Activated CD8-positive, alpha-beta memory T cell treated with anti-CD3 and anti-CD28 coated beads, Interleukin-2, amount 50 U/mL, for 24 hours (primary cell): ENCODE data around the gene MACROD2.

ENCODE experiments used
- DNase-seq: peaks from one replicate; pipeline ENCODE4 v3.0.0-alpha.2; 2020; ENCODE audit errors: extremely low read depth

Gene MACROD2

DNA sequence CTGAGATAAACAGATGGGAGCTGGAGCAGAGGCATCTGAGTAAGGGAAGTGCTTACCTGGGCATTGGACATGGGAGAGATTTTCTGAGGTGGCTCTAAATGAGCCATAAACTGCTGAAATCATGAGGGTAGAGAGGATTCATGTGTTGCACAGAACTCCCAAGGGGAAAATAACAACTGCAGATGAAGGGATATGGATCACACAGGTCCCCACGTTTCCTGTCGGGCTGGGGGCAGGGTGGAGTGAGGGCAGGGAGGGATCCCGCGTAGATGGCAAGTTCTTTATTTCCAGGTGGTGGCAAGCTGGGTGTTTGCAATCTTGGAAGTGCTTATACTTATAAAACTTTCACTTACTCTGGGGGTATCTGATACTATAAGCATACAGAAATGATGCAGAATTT, 764.7 kb downstream of the MACROD2 start:
- DNase-seq, result no peak

DNA sequence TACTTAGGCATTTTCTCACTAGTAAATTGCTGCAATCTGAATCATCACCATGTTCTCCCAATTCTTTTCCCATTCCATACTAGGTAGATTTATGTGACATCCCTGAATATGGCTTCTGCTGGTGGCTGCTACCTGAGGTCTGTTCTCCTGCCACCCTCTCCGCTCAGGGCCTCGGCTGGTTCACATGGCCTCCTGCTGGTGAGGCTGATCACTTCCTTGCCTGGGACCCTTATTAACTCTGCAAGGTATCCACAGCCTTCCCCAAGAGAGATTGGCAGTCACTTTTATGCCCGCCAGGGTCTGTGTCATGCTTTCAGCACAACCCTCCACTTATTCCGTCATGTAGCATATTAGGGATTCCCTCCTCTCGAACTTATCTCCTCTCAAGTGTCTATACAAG, 766.6 kb downstream of the MACROD2 start:
- DNase-seq, result no peak

DNA sequence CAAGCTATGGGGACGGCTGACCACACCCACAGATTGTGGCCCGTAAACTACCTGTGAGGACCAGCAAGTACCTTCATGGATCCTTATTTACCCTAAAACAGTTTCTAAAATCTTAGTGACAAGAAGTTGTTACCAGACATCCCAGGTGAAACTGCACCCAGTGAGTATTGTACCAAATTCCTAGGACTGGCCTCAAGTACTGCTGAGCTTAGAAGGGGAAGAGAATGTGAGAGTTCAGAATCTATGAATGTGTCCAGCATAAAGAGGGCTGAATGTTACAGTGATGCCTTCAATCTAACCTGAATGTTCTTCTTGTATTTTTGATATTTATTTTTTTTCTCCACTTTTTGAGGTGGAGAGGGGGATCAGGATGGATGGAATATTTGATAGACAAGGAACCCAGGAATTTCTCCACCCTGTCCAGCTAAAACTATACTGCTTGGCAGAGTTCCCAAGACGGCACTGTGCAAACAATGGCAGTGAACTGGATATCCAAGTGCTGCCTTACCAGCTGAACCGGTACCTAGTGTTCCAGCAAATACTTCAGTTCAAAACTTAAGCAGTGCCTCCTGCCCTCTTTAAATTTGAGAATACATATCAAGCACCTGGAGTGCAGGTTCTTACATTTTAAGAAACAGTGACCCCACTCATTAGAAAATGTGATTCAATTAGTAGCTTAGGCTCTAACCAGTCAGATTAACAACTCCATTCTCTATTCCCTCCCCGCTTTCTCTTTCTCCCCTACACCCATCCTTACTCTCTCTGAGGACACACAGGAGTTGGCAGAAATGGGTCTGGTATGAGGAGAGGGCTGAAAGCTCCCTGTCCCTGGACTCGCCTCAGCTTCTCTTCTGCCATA, 769.4 kb downstream of the MACROD2 start:
- no peak for DNase-seq

DNA sequence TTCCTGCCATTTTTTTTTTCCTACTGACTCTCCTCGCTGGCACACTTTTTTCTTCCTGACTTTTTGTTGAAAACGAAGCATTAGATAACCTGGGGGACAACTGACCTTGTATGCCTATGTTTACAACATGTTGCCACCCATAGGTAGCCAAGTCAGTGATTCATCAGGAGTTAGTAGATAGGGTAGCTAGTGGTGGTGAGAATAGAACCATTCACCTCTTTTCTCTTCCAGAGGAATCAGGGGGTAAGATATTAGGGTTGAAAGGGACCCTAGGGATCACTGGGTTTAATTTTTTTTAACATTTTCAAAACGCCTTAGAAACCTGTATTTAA, 770.0 kb downstream of the MACROD2 start:
- no peak for DNase-seq

DNA sequence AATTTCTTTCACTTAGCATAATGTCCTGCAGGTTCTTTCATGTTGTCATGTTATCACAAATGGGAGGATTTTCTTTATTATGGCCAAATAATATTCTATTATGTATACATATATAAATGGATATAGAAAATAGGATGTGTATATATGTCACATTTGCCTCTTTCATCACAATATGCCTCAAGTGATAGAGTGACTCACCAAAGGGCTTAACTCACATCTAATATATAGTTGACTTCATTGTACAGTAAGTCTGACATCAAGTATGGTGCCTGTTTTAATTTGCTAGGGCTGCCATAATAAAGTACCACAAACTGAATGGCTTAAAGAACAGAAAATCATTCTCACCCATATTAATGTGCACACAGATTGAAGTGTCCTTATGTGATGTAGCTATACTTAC, 778.2 kb downstream of the MACROD2 start:
- no peak for DNase-seq

DNA sequence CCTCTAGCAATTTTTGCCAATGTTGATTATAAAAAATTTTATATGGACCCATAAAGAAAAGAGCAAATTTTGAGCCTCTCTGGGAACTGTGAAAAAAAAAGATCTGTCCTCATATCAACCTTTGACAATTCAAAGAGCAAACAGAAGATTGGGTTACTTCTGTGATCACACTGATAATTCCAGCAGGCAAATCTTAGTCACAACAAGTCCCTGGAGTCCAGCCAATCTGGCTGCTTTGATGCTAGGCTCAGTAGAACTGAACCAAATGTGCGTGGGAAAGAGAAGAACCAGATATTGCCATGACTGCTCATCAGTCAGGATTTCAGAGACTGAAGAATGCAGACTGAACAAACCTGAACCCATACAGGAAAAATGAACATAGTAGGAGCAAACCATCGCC, 780.5 kb downstream of the MACROD2 start:
- DNase-seq, result no peak

DNA sequence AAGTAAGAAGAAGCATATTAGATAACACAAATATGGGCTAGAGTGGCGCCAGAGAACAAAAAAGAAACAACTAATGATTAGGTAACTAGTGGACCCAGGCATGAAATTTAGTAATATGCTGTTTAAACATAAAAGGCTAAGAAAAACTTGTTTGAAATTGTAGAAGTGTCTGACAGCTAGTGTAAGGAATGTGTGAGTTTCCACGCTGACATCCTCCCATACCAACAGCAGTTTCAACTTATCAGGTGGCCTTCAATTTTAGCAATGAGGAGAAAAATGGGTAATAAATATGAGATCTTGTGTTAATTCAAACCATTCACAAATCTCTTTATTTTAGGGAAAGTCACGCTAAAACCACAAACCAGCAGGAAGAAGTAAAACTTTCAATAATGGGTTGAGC, 782.3 kb downstream of the MACROD2 start:
- DNase-seq, result no peak

DNA sequence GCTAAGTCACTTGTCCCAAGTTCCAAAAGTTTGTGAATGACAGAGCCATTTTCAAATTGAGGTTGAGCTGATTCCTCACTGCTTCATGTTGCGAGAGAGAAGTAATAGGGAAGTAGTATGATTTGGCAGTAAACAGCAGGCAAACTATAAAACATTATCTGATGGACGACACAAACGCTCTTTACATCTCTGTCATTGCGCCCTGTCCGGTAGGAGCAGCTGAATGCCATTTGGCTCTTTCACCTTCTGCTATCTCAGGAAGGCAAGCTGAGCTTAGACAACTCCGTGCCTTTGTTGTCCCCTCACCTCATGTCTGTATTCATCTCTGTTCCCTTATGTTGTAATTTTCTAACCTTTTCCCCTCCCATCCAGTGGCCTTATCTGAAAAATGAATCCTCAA, 782.8 kb downstream of the MACROD2 start:
- DNase-seq, result no peak

DNA sequence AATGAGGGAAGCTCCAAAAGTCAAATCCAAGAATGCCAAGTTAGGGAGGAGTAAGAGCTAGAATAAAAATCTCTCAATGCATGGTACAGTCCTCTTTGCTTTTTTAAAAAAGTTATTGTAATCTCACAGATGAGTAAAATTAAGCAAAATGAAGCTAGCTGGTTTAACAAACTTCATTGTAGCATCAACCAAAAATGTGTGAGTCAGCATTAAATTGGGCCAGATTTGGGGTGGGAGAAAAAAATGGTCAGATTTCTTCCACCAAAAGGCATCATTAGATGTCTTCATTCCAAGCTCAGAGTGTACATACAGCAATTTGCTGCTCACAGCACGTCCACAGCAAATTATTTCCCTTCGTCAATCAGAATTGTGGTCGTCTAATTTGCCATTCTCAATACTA, 783.6 kb downstream of the MACROD2 start:
- DNase-seq, result no peak

DNA sequence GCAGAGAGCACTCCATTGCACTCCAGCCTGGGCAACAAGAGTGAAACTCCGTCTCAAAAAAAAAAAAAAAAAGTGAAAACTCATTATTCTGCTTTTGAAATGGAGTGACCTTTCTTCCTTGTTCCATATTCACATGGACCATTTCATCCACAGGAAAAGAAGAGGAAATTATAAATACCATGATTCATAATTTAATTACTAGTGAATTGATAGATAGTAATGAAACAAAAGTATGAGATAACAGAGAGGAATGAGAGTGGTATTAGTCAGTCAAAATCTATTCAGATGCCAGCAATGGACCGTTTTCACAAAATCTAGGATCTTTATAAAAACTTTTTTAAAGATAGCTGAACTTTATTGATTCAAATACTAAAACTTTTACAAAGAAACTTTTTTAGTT, 785.2 kb downstream of the MACROD2 start:
- no peak for DNase-seq

DNA sequence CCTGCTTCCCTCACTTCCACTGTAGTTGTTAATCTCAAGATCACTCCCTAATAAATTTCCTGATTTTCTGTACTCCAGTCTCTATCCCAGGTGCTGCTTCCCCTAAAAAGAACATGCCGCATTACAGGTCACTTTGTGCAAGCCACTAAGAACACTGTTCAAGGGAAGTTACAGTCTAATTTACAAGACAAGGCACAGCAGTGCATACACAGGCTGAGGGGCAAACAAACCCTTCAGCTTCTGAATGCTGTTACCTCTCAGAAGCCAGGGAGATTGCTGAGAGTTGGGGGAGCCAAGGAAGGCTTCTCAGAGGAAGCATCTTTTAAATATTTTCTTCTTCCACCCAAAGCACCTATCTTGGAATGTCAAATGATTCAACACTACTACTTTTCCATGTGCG, 787.4 kb downstream of the MACROD2 start:
- no peak for DNase-seq

DNA sequence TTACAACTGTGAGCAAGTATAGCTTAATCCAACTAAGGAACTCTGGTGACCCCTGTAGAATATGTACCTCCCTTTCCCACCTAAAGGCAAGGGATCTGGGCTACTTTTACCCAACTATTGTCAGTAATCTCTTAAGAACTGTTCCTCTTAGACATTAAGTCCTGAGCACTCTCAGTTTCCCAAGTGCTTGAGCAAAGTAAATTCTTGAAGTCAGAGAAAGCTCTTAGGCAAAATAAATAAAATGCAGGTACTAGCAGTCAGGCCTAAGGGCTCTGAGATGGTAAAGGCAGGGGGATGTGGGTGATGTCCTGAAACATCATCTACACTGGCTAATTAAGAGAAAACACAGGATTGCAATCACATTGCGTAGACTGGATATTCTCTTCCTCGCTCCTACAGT, 788.5 kb downstream of the MACROD2 start:
- DNase-seq, result no peak

DNA sequence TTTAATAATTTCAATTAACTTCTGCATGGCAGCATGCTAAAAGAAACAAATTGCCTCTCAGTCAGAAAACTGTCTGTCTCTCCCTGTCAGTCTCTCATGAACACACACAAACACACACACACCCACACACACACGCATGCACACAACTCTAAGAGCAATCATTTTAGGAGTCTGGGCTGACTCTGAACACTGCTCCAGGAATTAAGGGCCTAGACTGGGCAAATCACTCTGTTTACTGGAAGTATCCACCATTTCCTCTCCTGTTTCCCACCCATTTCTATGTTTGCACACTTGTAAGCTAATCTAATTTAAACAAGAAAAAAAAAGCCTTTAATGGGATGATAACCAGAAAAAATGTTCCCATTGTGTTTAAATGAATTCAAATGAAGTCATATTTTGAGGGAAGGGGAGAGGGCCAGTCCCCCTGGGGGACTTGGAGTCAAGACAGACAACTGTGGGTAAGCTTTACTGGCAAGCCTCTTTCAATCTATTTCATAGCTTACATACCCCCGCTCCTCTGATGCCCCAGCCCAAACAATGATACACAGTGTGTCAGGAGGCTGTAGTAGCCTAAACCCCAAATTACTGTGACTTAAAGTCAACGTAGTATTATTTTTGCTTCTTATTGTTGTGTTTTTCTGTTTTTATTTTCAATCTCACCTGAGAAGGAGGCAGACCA, 789.9 kb downstream of the MACROD2 start:
- DNase-seq, result no peak

DNA sequence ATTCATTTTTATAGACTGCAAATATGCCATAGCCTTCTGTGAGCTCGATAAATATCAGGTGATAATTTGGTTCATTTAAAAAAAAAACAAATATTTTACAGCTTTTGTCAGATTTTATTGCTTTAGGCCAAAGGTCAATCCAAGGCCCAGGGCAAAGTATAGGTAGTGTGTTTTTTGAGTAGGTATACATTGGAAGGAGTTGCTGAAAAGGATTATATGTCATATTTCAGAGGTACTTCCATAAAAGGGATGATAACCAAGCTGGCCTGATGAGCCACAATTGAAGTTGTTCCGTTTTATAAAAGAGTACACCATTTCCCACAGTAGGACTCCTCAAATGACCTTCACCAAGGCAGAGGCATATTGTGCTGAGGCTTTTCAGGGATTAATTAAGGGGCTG, 794.9 kb downstream of the MACROD2 start:
- no peak for DNase-seq

DNA sequence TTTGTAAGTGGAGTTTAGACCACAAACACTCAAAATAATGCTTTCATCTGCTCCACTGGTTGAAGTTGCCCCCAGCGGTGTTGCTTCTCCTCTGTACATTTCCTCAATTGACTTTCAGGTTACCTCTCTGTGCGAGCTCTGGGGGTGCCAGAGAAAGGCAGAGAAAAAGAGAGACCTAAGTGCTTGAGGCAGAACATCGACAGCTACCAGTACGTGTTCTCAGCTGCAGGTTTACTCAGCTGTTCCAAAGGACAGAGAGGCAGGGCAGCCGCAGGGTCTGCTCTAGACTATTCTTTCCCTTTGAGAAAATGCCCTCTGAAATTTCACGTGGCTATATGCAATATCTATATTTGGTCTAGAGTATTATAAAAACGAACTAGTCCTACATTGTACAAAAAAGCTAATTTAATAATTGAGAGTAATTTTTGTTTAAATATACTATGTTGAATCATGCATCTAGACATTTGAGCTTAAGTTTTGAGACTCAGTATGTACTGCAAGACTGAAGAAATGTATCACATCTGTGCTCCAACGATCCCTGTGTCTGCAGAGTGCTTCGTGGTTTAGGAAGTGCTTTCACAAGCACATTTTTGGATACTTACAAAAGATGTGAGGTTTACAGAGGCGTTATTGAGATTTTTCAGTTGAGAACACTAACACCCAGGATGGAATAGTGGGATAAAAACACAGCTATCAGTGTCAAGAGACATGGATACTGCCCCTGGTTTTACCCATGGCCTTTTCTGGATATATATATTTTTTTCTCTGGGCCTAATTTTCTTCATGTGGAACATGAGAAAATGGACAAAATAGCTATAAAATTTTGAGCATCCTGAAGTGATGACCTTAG, 795.7 kb downstream of the MACROD2 start:
- no peak for DNase-seq

DNA sequence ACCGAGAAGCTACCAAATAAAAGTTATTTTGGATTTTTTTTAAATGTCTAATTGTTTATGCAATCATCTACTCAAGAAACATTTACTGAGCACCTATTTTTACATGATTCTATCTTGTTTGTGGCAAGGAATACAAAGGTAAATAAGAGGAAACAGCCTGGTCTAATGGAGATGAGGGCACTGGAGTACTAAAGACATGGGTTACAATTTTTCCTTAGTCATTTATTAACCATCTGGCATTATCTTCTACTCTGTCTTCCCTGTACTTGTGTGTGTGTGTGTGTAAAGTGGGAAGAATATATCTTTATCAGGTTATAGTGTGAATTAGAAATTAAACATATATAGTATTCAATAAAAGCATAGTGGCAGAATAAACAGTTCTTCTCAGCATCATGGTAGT, 797.6 kb downstream of the MACROD2 start:
- DNase-seq, result no peak

DNA sequence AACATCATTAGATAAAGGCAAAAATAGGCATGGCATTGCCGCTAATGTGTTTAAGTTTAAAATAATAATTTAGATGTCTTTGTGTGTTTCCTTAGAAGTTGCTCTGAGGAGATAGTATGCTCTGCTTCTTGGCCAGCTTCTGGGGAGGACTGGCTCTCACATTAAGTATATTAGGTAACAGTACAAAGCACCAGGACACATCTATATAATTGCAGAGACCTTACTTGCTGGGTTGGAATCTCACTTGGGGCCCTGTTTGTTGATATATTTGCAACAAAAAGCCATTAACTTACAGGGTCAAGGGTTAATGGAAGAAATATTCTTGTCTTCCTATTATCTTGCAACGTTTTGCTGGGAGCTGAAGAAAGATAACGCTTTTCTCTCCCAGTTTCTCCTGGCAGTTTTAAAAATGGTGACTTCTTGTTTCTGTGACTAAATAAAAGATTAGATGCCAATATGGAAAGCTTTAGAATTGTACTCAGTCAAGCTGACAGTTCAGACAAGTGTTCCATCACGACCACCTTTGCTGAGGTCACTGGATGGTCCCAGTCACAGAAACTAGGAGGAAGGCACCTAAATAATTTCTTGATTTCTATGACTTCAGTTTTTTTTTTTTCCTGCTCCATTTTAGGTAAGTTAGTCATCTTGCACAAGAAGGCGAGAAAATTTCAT, 804.4 kb downstream of the MACROD2 start:
- DNase-seq, result no peak

DNA sequence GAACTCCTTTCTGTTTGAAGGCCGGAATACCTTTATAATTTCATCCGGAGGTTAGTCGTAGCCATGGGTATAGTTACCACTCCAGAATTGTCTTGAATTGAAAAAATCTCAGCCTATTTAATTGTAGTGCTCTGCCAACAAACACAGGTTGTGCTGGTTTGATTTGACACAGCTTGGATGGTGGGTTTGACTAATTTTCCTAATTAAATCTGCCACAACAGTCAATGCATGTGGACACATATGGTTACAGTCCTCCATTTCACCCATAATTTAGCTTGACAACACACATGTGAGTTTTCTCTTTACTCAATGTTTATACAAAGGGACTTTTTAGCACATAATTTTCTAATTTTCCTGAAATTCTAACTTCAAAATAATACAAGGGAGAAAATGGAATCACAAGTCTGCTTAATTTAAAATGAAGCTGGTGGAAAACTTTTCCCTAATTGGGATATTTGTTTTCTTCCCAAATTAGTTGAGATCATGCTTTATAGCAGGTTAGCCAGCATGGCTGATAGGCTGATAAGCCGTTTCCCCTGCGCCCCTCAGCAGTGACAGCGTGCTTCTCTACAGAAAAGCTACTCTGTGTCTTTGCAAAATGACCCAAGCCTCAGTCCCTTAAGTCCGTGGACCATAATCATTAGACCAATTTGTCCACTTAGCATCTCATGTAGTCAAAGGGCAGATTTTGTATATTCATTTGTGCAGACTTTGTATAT, 805.5 kb downstream of the MACROD2 start:
- DNase-seq, result no peak

DNA sequence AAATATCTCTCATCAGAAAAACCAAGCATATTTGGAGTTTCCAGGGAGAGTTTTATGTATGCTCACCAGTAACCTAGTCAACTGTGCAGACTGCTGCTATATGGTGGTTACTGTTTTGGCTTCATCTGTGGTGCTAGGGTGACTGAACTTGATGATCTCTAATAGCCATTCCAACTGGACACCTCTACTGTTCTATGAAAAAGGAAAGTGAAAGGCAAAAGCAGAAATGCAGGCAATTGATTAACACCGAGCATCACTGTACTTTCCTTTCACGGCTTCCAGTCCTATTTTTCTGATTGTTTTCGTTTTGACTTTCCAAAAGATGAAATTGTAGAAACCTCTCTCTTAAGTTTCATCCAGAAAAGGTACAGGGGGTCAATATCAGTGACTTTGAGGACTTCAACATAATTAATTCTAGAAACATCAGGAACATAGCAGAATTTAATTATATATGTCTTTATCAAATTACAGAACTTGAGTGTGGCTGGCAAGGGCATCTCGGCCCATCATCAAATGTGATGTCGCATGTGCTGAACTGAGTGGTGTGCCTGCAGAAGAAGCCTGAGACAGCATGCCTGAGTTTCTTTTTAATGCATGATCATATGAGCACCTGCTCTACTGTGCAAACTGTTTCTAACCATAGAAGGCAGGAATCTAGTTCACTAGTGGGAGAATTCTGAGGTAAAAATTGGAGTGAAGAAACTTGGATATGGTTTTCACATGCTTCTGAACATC, 806.4 kb downstream of the MACROD2 start:
- DNase-seq, result no peak

DNA sequence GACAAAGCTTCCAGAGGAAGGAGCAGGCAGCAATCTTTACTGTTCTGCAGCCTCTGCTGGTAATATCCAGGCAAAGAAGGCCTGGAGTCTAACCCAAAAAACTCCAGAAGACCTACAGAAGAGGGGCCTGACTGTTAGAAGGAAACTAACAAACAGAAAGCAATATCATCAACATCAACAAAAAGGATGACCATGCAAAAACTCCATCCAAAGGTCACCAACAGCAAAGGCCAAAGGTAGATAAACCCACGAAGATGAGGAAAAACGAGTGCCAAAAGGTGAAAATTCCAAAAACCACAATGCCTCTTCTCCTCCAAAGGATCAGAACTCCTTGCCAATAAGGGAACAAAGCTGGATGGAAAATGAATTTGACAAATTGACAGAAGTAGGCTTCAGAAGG, 811.9 kb downstream of the MACROD2 start:
- DNase-seq, result no peak

DNA sequence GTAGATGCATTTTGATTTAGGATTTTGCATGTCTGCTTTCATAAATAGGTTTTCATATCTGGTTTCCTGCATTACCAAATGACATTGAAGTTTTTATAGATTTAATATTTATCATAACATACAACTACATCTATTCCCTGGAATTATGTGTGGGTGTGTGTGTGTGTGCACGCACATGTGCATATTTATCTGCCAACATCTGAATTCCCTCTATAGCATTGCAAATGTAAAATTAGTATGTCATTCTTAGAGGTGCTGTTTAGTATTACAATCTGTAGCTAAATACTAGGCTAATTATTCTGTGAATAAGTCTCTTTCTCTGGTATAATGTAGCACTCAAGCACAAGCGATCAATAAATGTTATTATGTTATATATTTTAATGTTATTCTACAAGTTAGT, 820.0 kb downstream of the MACROD2 start:
- DNase-seq, result no peak
